ENCODE data around the gene MAP4K4. TPM values are rescaled to one million over a fixed set of nuclear protein-coding genes. Genes with fewer than 3 reads are reported as not detected.

Gene MAP4K4
- 9.3 TPM for polyA plus RNA-seq

DNA sequence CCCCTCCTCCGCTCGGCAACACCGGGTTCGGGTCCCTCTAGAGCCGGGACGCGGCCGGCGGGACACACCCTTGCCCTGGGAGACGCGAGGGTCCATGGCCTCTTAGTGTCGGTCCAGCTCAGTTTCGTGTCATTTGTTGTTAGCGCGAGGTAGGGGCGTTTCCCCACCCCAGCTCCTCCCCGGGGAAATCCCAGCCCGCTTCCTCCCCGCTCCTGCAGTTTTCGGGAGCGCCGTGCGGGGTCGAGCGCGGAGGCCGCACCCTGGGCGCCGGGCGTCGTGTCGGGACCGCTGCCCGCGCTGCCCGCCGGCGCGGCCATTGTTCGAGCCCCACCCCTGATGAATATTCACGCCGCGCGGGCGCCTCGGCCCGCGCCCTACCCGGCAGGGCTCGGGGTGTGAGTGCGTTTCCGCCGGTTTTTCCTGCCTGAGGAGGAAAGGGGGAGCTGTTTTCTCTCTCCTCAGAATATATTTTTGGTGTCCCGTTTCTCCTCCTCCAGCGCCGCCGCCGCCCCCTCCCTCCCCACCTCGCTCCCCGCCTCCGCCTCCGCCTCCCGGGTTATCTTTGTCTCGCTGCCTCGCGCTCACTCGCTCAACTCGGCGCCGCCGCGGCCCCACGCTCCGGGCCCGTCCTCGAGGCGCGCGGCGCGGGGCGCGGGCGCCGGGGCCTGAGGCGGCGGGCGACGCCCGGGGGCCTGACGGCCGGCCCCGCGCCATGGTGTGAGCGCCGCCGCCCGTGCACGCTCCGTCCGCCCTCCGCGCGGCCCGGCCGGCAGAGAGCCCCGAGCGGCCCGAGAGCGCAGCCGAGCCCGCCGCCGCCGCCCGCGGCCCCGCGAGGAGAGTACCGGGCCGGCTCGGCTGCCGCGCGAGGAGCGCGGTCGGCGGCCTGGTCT lies at the start of gene MAP4K4:
Gene MAP4K4, plus strand, starts transcription at position 584 of the 890 bp plus-strand sequence. CDS start 374 bp downstream, outside the sequence.
- Mint-ChIP-seq H3K36me3 (peaks cover under 1% of the 10 kb centered on the region), H3K4me3 (peak within 1 kb of the TSS; percentile 92 to 97 (median 94)), H3K9me3 (peaks cover 0 to 2% (median 0%) of the 10 kb centered on the region in 3 donors), H3K4me1 (peaks cover 7 to 26% (median 19%) of the 10 kb centered on the region in 3 donors), H3K27ac (peak within 1 kb of the TSS; percentile 87 to 98 (median 91)), H3K27me3 (no peaks in the 10 kb centered on the region)

DNA sequence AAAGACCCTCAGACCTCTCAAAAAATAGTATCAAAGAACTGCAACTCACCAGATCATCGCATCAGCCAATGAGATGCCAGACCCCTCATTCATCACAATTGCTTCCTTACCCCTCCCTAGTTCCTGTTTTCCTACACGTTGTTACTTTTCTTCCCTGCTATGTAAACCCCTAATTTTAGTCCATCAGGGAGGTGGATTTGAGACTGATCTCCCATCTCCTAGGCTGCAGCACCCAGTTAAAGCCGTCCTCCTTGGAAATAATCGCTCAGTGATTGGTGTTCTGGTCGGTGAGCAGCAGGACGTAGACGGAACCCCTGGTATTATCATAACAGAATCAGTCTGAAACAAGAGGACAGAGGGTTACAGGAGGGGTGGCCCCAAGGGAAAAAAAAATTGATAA lies 44.0 kb upstream of the MAP4K4 start:
- peaks cover 2% of the 10 kb centered on the region for H3K36me3 Mint-ChIP-seq
- peaks cover 5 to 13% (median 12%) of the 10 kb centered on the region in 3 donors for H3K4me1 Mint-ChIP-seq
- H3K27me3 Mint-ChIP-seq: no peaks in the 10 kb centered on the region
- peak overlapping the region in 1 of 4 donors; percentile 39 for H3K4me3 Mint-ChIP-seq
- peak overlapping the region in 1 of 3 donors; percentile 78 for H3K27ac Mint-ChIP-seq
- no peaks in the 10 kb centered on the region for H3K9me3 Mint-ChIP-seq

DNA sequence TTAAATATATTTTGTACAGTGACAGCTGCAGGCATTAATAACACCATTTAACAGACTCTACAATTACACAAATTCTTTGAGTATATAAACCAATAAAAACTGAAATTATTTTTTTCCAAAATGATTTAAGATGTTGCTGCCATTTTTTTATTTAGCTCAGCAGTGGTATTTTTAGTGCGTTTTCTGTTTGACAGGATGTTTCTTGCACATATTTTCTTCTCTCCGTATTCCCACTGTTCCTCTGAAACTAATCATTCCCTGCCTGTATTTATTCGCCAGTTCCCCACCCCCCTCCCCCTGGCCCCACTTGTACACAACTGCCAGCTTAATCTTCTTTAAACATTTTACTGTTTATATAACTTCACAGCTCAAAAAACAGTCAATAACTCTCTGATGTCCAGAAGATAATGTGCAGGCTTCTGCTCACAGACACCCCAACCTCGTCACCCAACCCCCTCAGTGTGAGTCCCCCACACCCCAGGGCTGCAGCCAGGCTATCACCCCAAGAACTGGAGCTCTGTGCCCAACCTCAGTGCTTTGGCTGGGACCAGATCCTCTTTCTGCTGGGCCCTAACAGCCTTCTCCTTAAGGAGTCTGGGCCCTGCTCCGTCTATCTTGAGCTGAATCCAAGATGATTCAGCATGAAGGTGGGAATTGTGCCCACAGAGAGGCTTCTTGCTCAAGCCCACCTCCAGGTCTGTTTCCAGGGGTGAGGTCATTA lies 41.6 kb upstream of the MAP4K4 start:
- Mint-ChIP-seq H3K9me3 (no peaks in the 10 kb centered on the region), H3K36me3 (peaks cover 2% of the 10 kb centered on the region), H3K4me3 (no peak overlapping the region), H3K27ac (no peak overlapping the region), H3K4me1 (peaks cover 5 to 11% (median 6%) of the 10 kb centered on the region in 3 donors), H3K27me3 (no peaks in the 10 kb centered on the region)

DNA sequence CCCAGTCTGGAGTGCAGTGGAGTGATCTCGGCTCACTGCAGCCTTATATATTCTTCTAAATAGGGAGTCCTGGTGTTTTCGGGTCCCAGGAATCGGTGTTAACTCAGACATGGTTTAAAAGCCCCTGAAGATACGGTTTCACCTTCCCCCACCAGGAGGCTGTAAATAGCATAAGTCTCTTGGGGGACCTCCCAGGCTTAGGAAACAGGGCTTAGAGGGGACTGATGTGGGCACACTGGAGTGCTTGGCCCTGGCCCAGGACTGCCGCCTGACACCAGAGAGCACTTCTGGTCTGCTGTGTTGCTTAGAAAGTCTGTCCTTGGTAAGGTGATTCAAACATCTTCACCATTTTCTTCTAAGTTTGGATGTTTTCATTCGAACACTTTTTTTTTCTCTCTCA lies 39.7 kb upstream of the MAP4K4 start:
- Mint-ChIP-seq H3K4me3 (no peak overlapping the region), H3K27ac (peak overlapping the region in 1 of 3 donors; percentile 39), H3K27me3 (no peaks in the 10 kb centered on the region), H3K4me1 (no peaks in the 10 kb centered on the region), H3K36me3 (peaks cover 3% of the 10 kb centered on the region), H3K9me3 (no peaks in the 10 kb centered on the region)

DNA sequence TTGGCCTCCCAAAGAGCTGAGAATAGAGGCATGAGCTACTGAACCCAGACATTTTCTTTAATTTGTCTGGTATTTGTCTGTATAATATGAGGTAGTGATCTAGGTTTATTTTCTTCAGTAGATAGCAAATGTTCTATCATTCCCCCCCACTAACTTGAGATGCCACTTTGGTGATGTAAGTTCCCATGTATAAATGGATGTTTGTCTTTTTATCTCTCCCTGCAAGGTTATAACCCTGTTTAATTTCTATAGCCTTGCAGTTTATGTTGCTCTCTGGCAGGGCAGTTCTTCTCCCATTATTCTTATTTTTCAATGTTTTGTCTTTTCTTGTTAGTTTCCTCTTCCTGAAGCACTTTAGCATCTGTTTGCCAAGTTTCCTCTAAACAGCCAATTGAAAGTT lies 39.1 kb upstream of the MAP4K4 start:
- no peaks in the 10 kb centered on the region for H3K9me3 Mint-ChIP-seq
- no peaks in the 10 kb centered on the region for H3K27me3 Mint-ChIP-seq
- H3K4me3 Mint-ChIP-seq: no peak overlapping the region
- peak overlapping the region in 1 of 3 donors; percentile 72 for H3K27ac Mint-ChIP-seq
- no peaks in the 10 kb centered on the region for H3K4me1 Mint-ChIP-seq
- peaks cover 3% of the 10 kb centered on the region for H3K36me3 Mint-ChIP-seq

DNA sequence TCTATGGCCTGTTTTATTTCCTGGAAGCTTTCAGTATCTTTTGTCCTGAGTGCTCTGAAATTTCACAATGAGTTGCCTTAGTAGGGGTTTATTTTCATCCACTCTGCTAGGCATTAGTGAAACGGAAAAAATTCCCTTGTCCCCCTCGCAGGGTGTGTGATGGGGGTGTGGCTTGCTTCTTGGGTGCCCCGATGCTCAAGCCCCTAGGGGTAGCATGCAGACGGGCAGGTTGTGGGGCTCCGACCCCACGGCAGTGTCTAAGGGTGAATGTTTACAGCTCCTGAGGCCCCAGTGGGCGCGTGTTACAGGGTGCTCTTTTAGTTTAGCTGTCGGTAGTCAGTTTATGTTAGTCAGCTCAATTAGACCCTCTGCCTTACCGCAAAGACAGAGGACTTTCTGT lies 32.2 kb upstream of the MAP4K4 start:
- Mint-ChIP-seq H3K9me3 (no peaks in the 10 kb centered on the region), H3K4me3 (no peak overlapping the region), H3K27me3 (no peaks in the 10 kb centered on the region), H3K36me3 (peaks cover 2% of the 10 kb centered on the region), H3K27ac (no peak overlapping the region), H3K4me1 (peaks cover 0 to 6% (median 0%) of the 10 kb centered on the region in 3 donors)

DNA sequence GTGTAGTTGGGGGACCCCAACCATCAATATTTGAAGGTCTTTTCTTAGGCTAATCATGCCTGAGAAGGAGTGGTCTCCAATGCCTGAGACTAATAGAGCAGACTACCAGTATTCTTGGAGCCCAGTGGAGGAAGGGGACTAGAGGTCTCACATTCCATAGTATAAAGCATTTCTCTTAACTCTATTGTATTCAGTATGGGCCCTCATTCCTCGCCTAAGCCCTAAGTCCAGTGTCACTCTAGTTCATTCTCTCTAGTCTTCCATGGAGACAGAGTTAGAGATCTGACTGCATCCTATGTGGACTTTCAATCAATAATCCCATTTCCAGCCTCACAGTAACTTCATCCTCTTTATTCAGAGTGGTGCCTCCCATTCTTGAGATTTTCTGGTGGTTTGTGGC lies 29.7 kb upstream of the MAP4K4 start:
- Mint-ChIP-seq H3K4me3 (no peak overlapping the region), H3K27ac (no peak overlapping the region), H3K36me3 (peaks cover 3% of the 10 kb centered on the region)

DNA sequence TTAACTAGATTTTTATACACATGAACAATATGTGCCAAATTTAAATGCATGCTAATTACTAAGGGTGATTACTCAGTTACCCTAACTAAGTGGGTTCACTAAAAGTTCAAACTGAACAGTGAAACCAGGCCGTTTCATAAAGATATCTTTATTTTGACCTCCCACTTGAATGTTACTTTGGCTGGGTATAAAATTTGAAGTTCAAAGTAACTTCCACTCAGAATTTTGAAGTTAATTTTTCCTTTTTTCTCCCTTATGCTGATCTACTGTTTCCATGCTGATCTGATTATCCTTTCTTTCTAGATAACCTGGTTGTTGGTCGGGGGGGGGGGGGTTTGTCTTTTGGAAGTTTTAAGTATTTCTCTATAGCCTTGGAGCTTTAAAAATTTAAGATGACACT lies 25.5 kb upstream of the MAP4K4 start:
- no peaks in the 10 kb centered on the region for H3K27me3 Mint-ChIP-seq
- H3K4me3 Mint-ChIP-seq: no peak overlapping the region
- peaks cover 17 to 19% (median 18%) of the 10 kb centered on the region in 3 donors for H3K4me1 Mint-ChIP-seq
- no peak overlapping the region for H3K27ac Mint-ChIP-seq
- peaks cover 4% of the 10 kb centered on the region for H3K36me3 Mint-ChIP-seq
- peaks cover 1 to 4% (median 2%) of the 10 kb centered on the region in 3 donors for H3K9me3 Mint-ChIP-seq

More for the DNA sequence above, 29.7 kb upstream of the MAP4K4 start:
- H3K4me1 Mint-ChIP-seq: peaks cover 0 to 8% (median 1%) of the 10 kb centered on the region in 3 donors
- no peaks in the 10 kb centered on the region for H3K27me3 Mint-ChIP-seq
- H3K9me3 Mint-ChIP-seq: peaks cover 1 to 4% (median 2%) of the 10 kb centered on the region in 3 donors

DNA sequence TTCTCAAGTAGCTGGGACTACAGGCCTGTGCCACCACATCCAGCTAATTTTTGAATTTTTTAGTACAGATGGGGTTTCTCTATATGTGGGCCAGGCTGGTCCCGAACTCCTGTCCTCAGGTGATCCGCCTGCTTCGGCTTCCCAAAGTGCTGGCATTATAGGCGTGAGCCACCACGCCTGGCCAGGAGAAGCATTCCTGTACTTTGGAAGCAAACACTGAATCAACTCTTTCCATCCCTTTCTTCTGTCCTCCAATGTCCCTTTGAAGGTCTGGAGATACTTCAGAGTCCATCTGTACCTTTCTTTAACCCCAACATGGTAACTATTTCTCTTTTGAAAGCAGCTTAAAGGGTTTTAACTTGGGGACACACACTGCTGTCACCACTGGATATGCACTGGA lies 23.6 kb upstream of the MAP4K4 start:
- H3K9me3 Mint-ChIP-seq: peaks cover 1 to 8% (median 4%) of the 10 kb centered on the region in 3 donors
- H3K36me3 Mint-ChIP-seq: peaks cover 4% of the 10 kb centered on the region
- H3K4me1 Mint-ChIP-seq: peaks cover 23 to 32% (median 23%) of the 10 kb centered on the region in 3 donors
- H3K4me3 Mint-ChIP-seq: peak overlapping the region in 1 of 4 donors; percentile 3
- no peaks in the 10 kb centered on the region for H3K27me3 Mint-ChIP-seq
- H3K27ac Mint-ChIP-seq: no peak overlapping the region

DNA sequence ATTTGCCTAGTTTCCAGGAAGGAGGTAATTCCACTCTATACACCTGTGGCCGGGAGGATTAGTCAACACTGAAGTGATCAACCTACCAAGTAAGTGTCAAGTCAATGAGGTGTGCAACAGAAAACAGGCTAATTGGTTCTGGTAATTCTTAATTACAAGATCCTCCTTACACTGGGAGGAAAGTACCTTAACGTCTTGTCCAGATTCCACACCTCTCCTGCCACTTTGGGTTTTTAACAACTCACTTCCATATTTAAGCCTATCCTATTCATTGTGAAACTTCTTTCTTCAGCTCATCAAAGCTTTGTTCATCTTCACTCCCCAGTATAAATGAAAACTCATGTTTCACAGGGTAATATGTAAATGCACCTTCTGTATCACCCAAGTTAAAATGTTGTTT lies 22.0 kb upstream of the MAP4K4 start:
- Mint-ChIP-seq H3K27me3 (no peaks in the 10 kb centered on the region), H3K27ac (no peak overlapping the region), H3K4me1 (peaks cover 18 to 32% (median 23%) of the 10 kb centered on the region in 3 donors), H3K36me3 (peaks cover 1% of the 10 kb centered on the region), H3K9me3 (peaks cover 1 to 8% (median 4%) of the 10 kb centered on the region in 3 donors), H3K4me3 (no peak overlapping the region)

DNA sequence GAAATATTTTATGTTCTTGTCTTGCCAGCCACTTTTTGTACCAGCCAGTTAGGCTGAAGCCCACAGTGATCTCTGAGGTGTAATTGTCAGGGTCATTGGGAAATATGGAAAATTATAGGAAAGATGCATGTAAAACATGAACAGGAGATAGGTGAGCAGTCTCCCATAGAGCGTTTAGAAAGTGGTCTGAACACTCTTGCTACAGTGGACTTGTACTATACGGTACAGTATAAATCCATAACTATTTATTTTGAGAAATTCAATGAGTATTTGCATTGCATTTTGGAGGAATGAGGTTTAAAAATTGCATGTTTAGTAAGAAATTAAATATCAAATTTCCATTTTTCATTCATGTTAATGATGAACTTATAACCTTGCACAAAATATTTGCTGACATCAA lies 20.8 kb upstream of the MAP4K4 start:
- Mint-ChIP-seq H3K36me3 (peaks cover 1% of the 10 kb centered on the region), H3K4me3 (peak overlapping the region in 1 of 4 donors; percentile 81), H3K9me3 (peaks cover 1 to 6% (median 3%) of the 10 kb centered on the region in 3 donors), H3K27me3 (no peaks in the 10 kb centered on the region), H3K4me1 (peaks cover 18 to 32% (median 23%) of the 10 kb centered on the region in 3 donors), H3K27ac (no peak overlapping the region)

DNA sequence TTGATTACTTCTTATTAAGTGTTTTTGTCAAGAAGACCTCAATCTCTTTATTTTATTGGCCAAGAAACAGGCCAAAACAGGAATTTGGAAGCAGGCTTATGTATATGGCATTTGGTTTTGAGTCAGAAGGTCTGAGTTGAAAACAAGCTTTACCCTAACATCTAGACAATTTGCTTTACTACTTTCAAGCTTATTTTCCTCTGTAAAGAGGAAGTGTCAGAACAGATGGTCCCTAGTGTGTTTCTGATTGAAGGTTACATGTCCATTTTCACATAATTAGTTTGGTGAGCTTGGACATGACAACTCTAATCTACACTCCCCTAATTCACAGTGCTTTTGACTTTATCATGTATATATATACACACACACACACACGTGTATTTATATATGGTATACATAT lies 19.8 kb upstream of the MAP4K4 start:
- peak overlapping the region in 2 of 4 donors; percentile 21 to 81 for H3K4me3 Mint-ChIP-seq
- H3K36me3 Mint-ChIP-seq: peaks cover 1% of the 10 kb centered on the region
- H3K9me3 Mint-ChIP-seq: peaks cover 0 to 5% (median 0%) of the 10 kb centered on the region in 3 donors
- H3K27me3 Mint-ChIP-seq: no peaks in the 10 kb centered on the region
- peak overlapping the region in 1 of 3 donors; percentile 46 for H3K27ac Mint-ChIP-seq
- H3K4me1 Mint-ChIP-seq: peaks cover 20 to 32% (median 22%) of the 10 kb centered on the region in 3 donors

DNA sequence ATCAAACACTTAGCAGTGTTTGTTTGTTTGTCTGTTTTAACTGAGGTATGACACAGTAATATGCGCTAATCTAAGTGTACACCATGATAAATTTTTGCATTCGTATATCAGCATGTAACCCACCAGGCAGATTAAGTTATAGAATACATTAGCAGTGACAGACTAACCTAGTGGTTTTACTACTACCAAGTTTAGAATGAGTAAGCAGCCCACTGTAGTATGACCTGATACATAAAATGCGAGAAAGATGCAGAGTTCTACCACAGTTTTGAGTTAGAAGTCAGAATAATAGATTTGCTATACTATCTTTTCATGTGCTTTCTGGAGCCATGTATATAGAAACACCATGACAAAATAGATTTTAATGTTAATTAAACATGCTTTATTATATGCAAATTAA lies 19.1 kb upstream of the MAP4K4 start:
- Mint-ChIP-seq H3K36me3 (peaks cover 1% of the 10 kb centered on the region), H3K4me3 (no peak overlapping the region), H3K9me3 (peaks cover 0 to 5% (median 0%) of the 10 kb centered on the region in 3 donors), H3K4me1 (peaks cover 20 to 32% (median 22%) of the 10 kb centered on the region in 3 donors), H3K27ac (peak overlapping the region in 1 of 3 donors; percentile 49), H3K27me3 (no peaks in the 10 kb centered on the region)

DNA sequence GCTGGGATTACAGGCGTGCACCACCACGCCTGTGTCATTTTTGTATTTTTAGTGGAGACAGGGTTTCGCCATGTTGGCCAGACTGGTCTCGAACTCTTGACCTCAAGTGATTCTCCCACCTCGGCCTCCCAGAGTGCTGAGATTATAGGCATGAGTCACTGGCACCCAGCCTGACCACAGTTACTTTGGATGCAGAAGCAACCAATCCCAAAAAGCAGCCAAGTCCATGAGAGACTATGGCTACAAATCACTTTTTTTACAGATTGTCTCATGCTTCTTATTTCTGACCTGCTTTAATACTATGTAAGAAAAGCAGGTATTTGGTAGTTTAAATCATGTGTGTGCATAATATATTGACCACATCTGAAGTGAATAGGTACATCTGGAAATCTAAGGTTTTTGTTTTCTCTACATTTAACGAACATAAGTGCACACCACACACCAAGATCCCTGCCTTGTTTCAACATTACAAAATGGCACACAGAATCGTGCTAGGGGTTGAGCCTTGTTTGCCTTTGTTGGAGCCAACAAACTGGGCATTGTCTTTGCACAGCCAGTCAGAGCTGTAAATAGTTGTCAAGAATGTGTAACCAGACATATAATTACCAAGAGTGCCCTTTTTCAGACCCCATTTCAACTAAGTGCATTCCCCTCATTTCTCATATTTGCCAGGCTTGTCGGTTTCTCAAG lies 18.3 kb upstream of the MAP4K4 start:
- no peaks in the 10 kb centered on the region for H3K27me3 Mint-ChIP-seq
- H3K4me1 Mint-ChIP-seq: peaks cover 20 to 32% (median 22%) of the 10 kb centered on the region in 3 donors
- no peak overlapping the region for H3K4me3 Mint-ChIP-seq
- no peaks in the 10 kb centered on the region for H3K36me3 Mint-ChIP-seq
- H3K9me3 Mint-ChIP-seq: peaks cover 0 to 5% (median 0%) of the 10 kb centered on the region in 3 donors
- peak overlapping the region in 1 of 3 donors; percentile 49 for H3K27ac Mint-ChIP-seq

Measured in IgD-negative memory B cell (primary cell).